Left renal cortex interstitium (tissue), 4 donors: ENCODE data around the gene ABHD16A. TPM values are rescaled to one million over a fixed set of nuclear protein-coding genes. Genes with fewer than 3 reads are reported as not detected.

Experiments used
- DNase-seq, 4 donors: peaks; one replicate each; pipeline ENCODE4 v3.0.0-alpha.2; 2013; ENCODE audit warnings: low read depth in 4 of 4, low spot score in 2 of 4, missing footprints in 1 of 4
- polyA plus RNA-seq, 4 donors: library from polyadenylated mRNA; unstranded; fragments of 120-200 nt; gene quantifications; one replicate each; pipeline ENCODE4 v1.2.1, GENCODE V29; 2013; ENCODE audit not compliant: insufficient read length in 4 of 4

Gene ABHD16A
- polyA plus RNA-seq, 4 donors: 54.3 to 74.8 (median 61.5) TPM

- no peak for DNase-seq
These were observed 51.4 kb downstream of the ABHD16A start for GRCh38 chr6:31651602-31652191.

DNA sequence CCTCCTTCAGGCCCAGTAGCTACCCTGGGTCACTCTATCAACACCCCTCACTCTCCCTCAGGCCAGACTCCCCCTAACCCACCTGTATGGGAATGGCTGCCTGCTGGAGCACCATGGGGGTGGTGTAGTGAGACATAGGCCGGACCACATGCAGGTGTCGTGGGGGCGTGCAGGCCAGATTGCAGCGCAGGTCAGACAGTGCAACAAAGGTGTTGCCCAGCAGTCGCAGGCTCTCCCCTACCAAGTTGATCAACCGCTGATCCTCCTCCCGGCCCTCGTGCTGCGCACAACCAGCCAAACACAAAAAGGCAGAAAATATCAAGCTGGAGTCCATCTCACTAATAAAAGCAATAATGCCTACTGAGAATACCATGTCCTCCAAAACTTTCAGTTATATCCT is 57.8 kb downstream of the ABHD16A start:
- DNase-seq: no peak

DNA sequence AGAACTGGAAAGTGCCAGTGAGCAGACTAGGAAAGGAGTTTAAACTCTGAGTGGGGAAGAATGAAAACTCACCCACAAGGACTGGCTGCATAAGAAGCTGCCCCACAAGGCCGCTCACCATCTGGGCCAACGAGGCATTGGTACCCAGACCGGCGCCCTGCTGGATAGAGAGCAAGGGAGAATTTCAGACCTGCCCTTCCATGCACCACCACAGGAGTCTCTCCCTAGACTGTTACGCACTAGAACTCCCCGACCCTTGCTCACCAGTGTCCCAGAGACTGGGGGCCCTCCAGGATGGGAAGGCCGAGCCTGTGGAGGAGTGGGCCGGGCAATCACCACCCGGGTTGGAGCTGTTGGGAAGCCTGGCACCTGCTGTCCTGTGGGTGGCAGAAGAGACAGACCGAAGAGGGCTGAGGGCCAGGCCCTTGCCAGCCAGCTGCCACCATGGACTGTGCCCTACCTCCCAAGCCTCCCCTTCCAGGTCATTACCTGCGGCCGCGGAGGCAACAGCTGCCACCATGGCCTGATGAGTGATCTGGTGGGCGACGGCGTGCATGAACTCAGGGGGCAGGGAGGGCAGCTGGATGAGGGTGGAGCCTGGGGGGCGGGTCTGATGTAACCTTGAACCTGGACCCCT is 59.2 kb downstream of the ABHD16A start:
- no peak for DNase-seq

- no peak for DNase-seq
These were observed 60.1 kb downstream of the ABHD16A start for GRCh38 chr6:31642798-31643570.

DNA sequence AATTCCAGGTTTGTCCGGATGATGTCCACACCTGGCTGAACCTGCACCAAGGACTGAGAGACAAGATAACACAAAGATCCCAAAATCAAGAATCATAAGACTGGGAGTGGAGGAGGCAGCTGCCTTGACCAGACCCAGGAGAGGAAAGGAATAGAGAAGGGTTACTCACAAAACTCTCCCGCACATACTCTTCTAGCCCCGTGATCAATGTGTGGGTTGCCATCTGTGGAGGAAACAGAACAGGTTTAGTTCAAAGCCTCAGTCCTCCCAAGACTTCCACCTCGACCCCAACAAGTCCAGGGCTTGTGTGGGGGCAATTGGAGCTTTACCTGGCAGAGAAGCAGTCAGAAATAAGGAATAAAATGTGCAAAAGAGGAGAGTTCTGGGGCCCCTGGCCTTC is 61.8 kb downstream of the ABHD16A start:
- DNase-seq: no peak

- no peak for DNase-seq
These were observed 62.5 kb downstream of the ABHD16A start for GRCh38 chr6:31640612-31641011.

GRCh38 chr6:31639449-31639861 is 63.7 kb downstream of the ABHD16A start:
- DNase-seq: no peak

- DNase-seq: no peak
These were observed 64.1 kb downstream of the ABHD16A start for GRCh38 chr6:31639043-31639442.

Other genes with a start within 250 kb of the ABHD16A start
- 1 to 10 TPM in 2 of 4 donors, under 1 TPM in 2; 0.45 to 1.8 (median 0.88) TPM for gene MICB, start 205.2 kb downstream of the ABHD16A start, polyA plus RNA-seq
- 10 to 100 TPM; 15.4 to 24.2 (median 18.0) TPM for gene MCCD1, start 174.4 kb downstream of the ABHD16A start, polyA plus RNA-seq
- gene DDX39B, start 161.3 kb downstream of the ABHD16A start, polyA plus RNA-seq: 100 to 1,000 TPM; 462 to 709 (median 569) TPM
- 10 to 100 TPM in 1 of 4 donors, 1 to 10 TPM in 3; 6.4 to 10.5 (median 6.5) TPM for gene ATP6V1G2, start 156.7 kb downstream of the ABHD16A start, polyA plus RNA-seq
- gene NFKBIL1, start 155.7 kb downstream of the ABHD16A start, polyA plus RNA-seq: 10 to 100 TPM; 18.4 to 29.0 (median 25.5) TPM
- under 1 TPM; 0.24 to 0.39 (median 0.31) TPM for gene LTA, start 131.0 kb downstream of the ABHD16A start, polyA plus RNA-seq
- gene TNF, start 127.8 kb downstream of the ABHD16A start, polyA plus RNA-seq: under 1 TPM in 1 of 4 donors, not detected in 3; 0.49 TPM
- 1 to 10 TPM in 3 of 4 donors, under 1 TPM in 1; 0.88 to 2.3 (median 2.0) TPM for gene LTB, start 120.9 kb downstream of the ABHD16A start, polyA plus RNA-seq
- gene LST1, start 117.0 kb downstream of the ABHD16A start, polyA plus RNA-seq: 1 to 10 TPM; 4.2 to 6.2 (median 5.0) TPM
- under 1 TPM in 3 of 4 donors, not detected in 1; 0.16 to 0.52 (median 0.25) TPM for gene NCR3, start 110.3 kb downstream of the ABHD16A start, polyA plus RNA-seq
- gene AIF1, start 88.1 kb downstream of the ABHD16A start, polyA plus RNA-seq: 10 to 100 TPM; 61.0 to 92.7 (median 73.5) TPM
- 100 to 1,000 TPM; 129 to 238 (median 197) TPM for gene PRRC2A, start 82.6 kb downstream of the ABHD16A start, polyA plus RNA-seq
- 100 to 1,000 TPM; 218 to 274 (median 261) TPM for gene BAG6, start 50.7 kb downstream of the ABHD16A start, polyA plus RNA-seq
- 100 to 1,000 TPM in 3 of 4 donors, 10 to 100 TPM in 1; 89.9 to 124 (median 104) TPM for gene APOM, start 47.4 kb downstream of the ABHD16A start, polyA plus RNA-seq
- gene C6orf47, start 42.5 kb downstream of the ABHD16A start, polyA plus RNA-seq: 10 to 100 TPM; 17.9 to 24.3 (median 21.4) TPM
- 10 to 100 TPM; 25.2 to 33.9 (median 29.5) TPM for gene GPANK1, start 38.3 kb downstream of the ABHD16A start, polyA plus RNA-seq
- gene CSNK2B, start 37.2 kb downstream of the ABHD16A start, polyA plus RNA-seq: 100 to 1,000 TPM; 224 to 234 (median 228) TPM
- 10 to 100 TPM in 3 of 4 donors, 1 to 10 TPM in 1; 9.0 to 37.0 (median 19.2) TPM for gene LY6G5B, start 33.3 kb downstream of the ABHD16A start, polyA plus RNA-seq
- 1 to 10 TPM; 2.4 to 5.6 (median 3.0) TPM for gene LY6G5C, start 22.3 kb downstream of the ABHD16A start, polyA plus RNA-seq
- under 1 TPM; 0.21 to 0.81 (median 0.57) TPM for gene LY6G6F, start 3.5 kb upstream of the ABHD16A start, polyA plus RNA-seq
- under 1 TPM in 1 of 4 donors, not detected in 3; 0.65 TPM for gene LY6G6D, start 12.0 kb upstream of the ABHD16A start, polyA plus RNA-seq
- gene LY6G6C, start 18.4 kb upstream of the ABHD16A start, polyA plus RNA-seq: 1 to 10 TPM in 1 of 4 donors, under 1 TPM in 2, not detected in 1; 0.32 to 1.4 (median 0.47) TPM
- 1 to 10 TPM in 3 of 4 donors, under 1 TPM in 1; 0.72 to 2.4 (median 1.5) TPM for gene MPIG6B, start 20.0 kb upstream of the ABHD16A start, polyA plus RNA-seq
- 100 to 1,000 TPM; 163 to 243 (median 200) TPM for gene DDAH2, start 26.0 kb upstream of the ABHD16A start, polyA plus RNA-seq
- gene CLIC1, start 33.2 kb upstream of the ABHD16A start, polyA plus RNA-seq: 100 to 1,000 TPM; 251 to 323 (median 297) TPM
- gene MSH5, start 36.7 kb upstream of the ABHD16A start, polyA plus RNA-seq: 10 to 100 TPM; 13.1 to 58.4 (median 30.9) TPM
- 10 to 100 TPM in 2 of 4 donors, 1 to 10 TPM in 2; 4.2 to 12.9 (median 7.3) TPM for gene SAPCD1, start 59.3 kb upstream of the ABHD16A start, polyA plus RNA-seq
- gene VWA7, start 74.0 kb upstream of the ABHD16A start, polyA plus RNA-seq: 10 to 100 TPM in 2 of 4 donors, 1 to 10 TPM in 2; 8.1 to 10.7 (median 9.6) TPM
- 10 to 100 TPM; 51.9 to 64.8 (median 55.2) TPM for gene VARS1, start 92.4 kb upstream of the ABHD16A start, polyA plus RNA-seq
- 10 to 100 TPM; 80.4 to 88.0 (median 84.9) TPM for gene LSM2, start 103.6 kb upstream of the ABHD16A start, polyA plus RNA-seq
- gene HSPA1L, start 112.0 kb upstream of the ABHD16A start, polyA plus RNA-seq: 1 to 10 TPM; 3.6 to 4.2 (median 3.8) TPM
- gene HSPA1A, start 112.2 kb upstream of the ABHD16A start, polyA plus RNA-seq: 100 to 1,000 TPM in 3 of 4 donors, 10 to 100 TPM in 1; 92.5 to 123 (median 116) TPM
- 100 to 1,000 TPM; 128 to 169 (median 155) TPM for gene HSPA1B, start 124.4 kb upstream of the ABHD16A start, polyA plus RNA-seq
- 10 to 100 TPM; 72.1 to 78.2 (median 75.1) TPM for gene NEU1, start 159.5 kb upstream of the ABHD16A start, polyA plus RNA-seq
- gene SLC44A4, start 175.7 kb upstream of the ABHD16A start, polyA plus RNA-seq: 10 to 100 TPM; 37.2 to 57.4 (median 46.1) TPM
- 100 to 1,000 TPM in 1 of 4 donors, 10 to 100 TPM in 3; 65.6 to 111 (median 86.8) TPM for gene EHMT2, start 194.4 kb upstream of the ABHD16A start, polyA plus RNA-seq
- 10 to 100 TPM; 22.4 to 35.3 (median 26.9) TPM for gene ZBTB12, start 198.8 kb upstream of the ABHD16A start, polyA plus RNA-seq
- 1 to 10 TPM; 3.1 to 4.1 (median 3.7) TPM for gene C2, start 224.4 kb upstream of the ABHD16A start, polyA plus RNA-seq
- 10 to 100 TPM in 1 of 4 donors, 1 to 10 TPM in 3; 6.5 to 22.2 (median 7.1) TPM for gene CFB, start 242.8 kb upstream of the ABHD16A start, polyA plus RNA-seq